Erythroblast (primary cell): ENCODE data around the gene KRCC1.

ENCODE experiments used
- GATA1 ChIP-seq: IDR thresholded peaks from 2 replicates; pipeline ENCODE4 v1.6.1; 2011; ENCODE audit warnings: low read depth, mild to moderate bottlenecking, control low read depth, low read length, moderate library complexity
- POLR2A ChIP-seq: IDR thresholded peaks from 2 replicates; pipeline ENCODE4 v1.6.1; 2011; ENCODE audit warnings: mild to moderate bottlenecking, low read length

- TF ChIP-seq POLR2A (no peak), GATA1 (no peak)
These were observed 23.4 kb downstream of the KRCC1 start for GRCh38 chr2:88032070-88032702.
